GM18951 (cell line): Measurements from ENCODE around the gene PRKAR2B.
"Not testable (repeated sequence)": the region's sequence is repeated elsewhere in the genome, so short reads cannot be mapped to it uniquely, and the experiment has no call there.

ENCODE experiments used
- POLR2A ChIP-seq: IDR thresholded peaks from 4 replicates; pipeline ENCODE4 v1.6.1; 2011; ENCODE audit warnings: mild to moderate bottlenecking; ENCODE audit not compliant: insufficient read length, insufficient read depth; ENCODE audit errors: extremely low read depth
- in situ Hi-C: fragments of 300-500 bp; cut with MboI; formaldehyde crosslinking; loops from one replicate; pipeline ENCODE4 v1.12.0; 2022; ENCODE audit warnings: low sequenced_read_pairs, mixed read lengths, inconsistent platforms; ENCODE audit not compliant: unreplicated experiment

Gene PRKAR2B

GRCh38 chr7:107080099-107080505, 35.6 kb downstream of the PRKAR2B start:
- no peak for TF ChIP-seq POLR2A
- in situ Hi-C loops: no loop called here

- TF ChIP-seq POLR2A: no peak
- in situ Hi-C loops: no loop called here
These were observed 36.0 kb downstream of the PRKAR2B start for GRCh38 chr7:107080533-107080932.

- no peak for TF ChIP-seq POLR2A
- in situ Hi-C loops: no loop called here
These were observed 40.7 kb downstream of the PRKAR2B start for GRCh38 chr7:107085180-107085579.

- TF ChIP-seq POLR2A: no peak
- in situ Hi-C loops: no loop called here
These were observed 45.1 kb downstream of the PRKAR2B start for GRCh38 chr7:107089627-107090026.

GRCh38 chr7:107090457-107090856, 46.0 kb downstream of the PRKAR2B start:
- in situ Hi-C loops: no loop called here
- no peak for TF ChIP-seq POLR2A

- no peak for TF ChIP-seq POLR2A
- in situ Hi-C loops: no loop called here
These were observed 46.8 kb downstream of the PRKAR2B start for GRCh38 chr7:107091306-107091705.

- in situ Hi-C loops: not testable (repeated sequence)
These were observed 49.2 kb downstream of the PRKAR2B start for GRCh38 chr7:107093671-107094070.

- in situ Hi-C loops: not testable (repeated sequence)
These were observed 54.6 kb downstream of the PRKAR2B start for GRCh38 chr7:107099154-107099553.

GRCh38 chr7:107100824-107101223, 56.3 kb downstream of the PRKAR2B start:
- in situ Hi-C loops: no loop called here
- TF ChIP-seq POLR2A: no peak

GRCh38 chr7:107103369-107103768, 58.9 kb downstream of the PRKAR2B start:
- TF ChIP-seq POLR2A: no peak

GRCh38 chr7:107104801-107105200, 60.3 kb downstream of the PRKAR2B start:
- in situ Hi-C loops: no loop called here
- TF ChIP-seq POLR2A: no peak

More at GRCh38 chr7:107103369-107103768, 58.9 kb downstream of the PRKAR2B start:
- in situ Hi-C loops: no loop called here

- in situ Hi-C loops: no loop called here
- TF ChIP-seq POLR2A: no peak
These were observed 61.2 kb downstream of the PRKAR2B start for GRCh38 chr7:107105591-107106245.

GRCh38 chr7:107108793-107109371, 64.4 kb downstream of the PRKAR2B start:
- no peak for TF ChIP-seq POLR2A
- in situ Hi-C loops: no loop called here

- in situ Hi-C loops: no loop called here
- TF ChIP-seq POLR2A: no peak
These were observed 65.5 kb downstream of the PRKAR2B start for GRCh38 chr7:107109955-107110354.
